DOHH2 (cell line): Measurements from ENCODE around the gene RTN3.

Experiments
- H3F3A ChIP-seq: fragments of 200-600 bp; sonication (generic), shearing (Covaris generic); 2 replicates; pipeline ENCODE4 v1.6.0; 2016; ENCODE audit warnings: antibody characterized with exemption, mild to moderate bottlenecking; ENCODE audit not compliant: control insufficient read depth, insufficient read depth
- H3K27ac ChIP-seq: fragments of 200-600 bp; sonication (generic); 2 replicates; pipeline ENCODE4 v1.5.1; 2014; ENCODE audit warnings: low read depth, mild to moderate bottlenecking, low read length, moderate library complexity
- H3K27me3 ChIP-seq: fragments of 200-600 bp; sonication (generic); 2 replicates; pipeline ENCODE4 v1.6.1; 2014; ENCODE audit warnings: mild to moderate bottlenecking, low read length, mixed read lengths; ENCODE audit not compliant: control insufficient read depth
- H3K36me3 ChIP-seq: fragments of 200-600 bp; sonication (generic); 2 replicates; pipeline ENCODE4 v1.6.1; 2014; ENCODE audit warnings: mild to moderate bottlenecking, low read length, moderate library complexity, mixed read lengths; ENCODE audit not compliant: control insufficient read depth
- H3K4me1 ChIP-seq: fragments of 200-600 bp; sonication (generic); 2 replicates; pipeline ENCODE4 v1.6.1; 2014; ENCODE audit warnings: mild to moderate bottlenecking, low read length, mixed read lengths; ENCODE audit not compliant: control insufficient read depth
- H3K4me2 ChIP-seq: fragments of 200-600 bp; sonication (generic); 2 replicates; pipeline ENCODE4 v1.6.0; 2014; ENCODE audit warnings: mild to moderate bottlenecking, low read length, moderate library complexity
- H3K4me3 ChIP-seq: fragments of 200-600 bp; sonication (generic); 2 replicates; pipeline ENCODE4 v1.5.1; 2014; ENCODE audit warnings: mild to moderate bottlenecking, low read length, mixed read lengths
- H3K79me2 ChIP-seq: fragments of 200-600 bp; sonication (generic); 2 replicates; pipeline ENCODE4 v1.6.1; 2014; ENCODE audit warnings: mild to moderate bottlenecking, low read length, mixed read lengths; ENCODE audit not compliant: control insufficient read depth
- H3K9me2 ChIP-seq: fragments of 200-600 bp; sonication (generic); replicated peaks from 2 replicates; pipeline ENCODE4 v1.6.1; 2014; ENCODE audit warnings: mild to moderate bottlenecking, low read length, mixed read lengths; ENCODE audit not compliant: control insufficient read depth
- H3K9me3 ChIP-seq: fragments of 200-600 bp; sonication (generic); 2 replicates; pipeline ENCODE4 v1.6.1; 2014; ENCODE audit warnings: antibody characterized with exemption, low read length, mixed read lengths; ENCODE audit not compliant: control insufficient read depth, insufficient read depth
- H4K20me1 ChIP-seq: fragments of 200-600 bp; sonication (generic); 2 replicates; pipeline ENCODE4 v1.6.0; 2014; ENCODE audit warnings: low read depth, mild to moderate bottlenecking, antibody characterized with exemption, low read length, moderate library complexity; ENCODE audit not compliant: control insufficient read depth, insufficient read depth
- EZH2phosphoT487 ChIP-seq: fragments of 200-600 bp; sonication (generic); IDR thresholded peaks from 2 replicates; pipeline ENCODE4 v1.6.1; 2017; ENCODE audit warnings: borderline replicate concordance, mild to moderate bottlenecking, antibody characterized with exemption, low read length, moderate library complexity, mixed read lengths
- TF ChIP-seq, protein P1 (sequence below): fragments of 200-600 bp; sonication (generic); IDR thresholded peaks from one replicate; pipeline ENCODE4 v1.5.1; 2014; ENCODE audit warnings: antibody characterized with exemption, mild to moderate bottlenecking, low read depth, low read length; ENCODE audit not compliant: poor library complexity, severe bottlenecking

Gene RTN3

DNA sequence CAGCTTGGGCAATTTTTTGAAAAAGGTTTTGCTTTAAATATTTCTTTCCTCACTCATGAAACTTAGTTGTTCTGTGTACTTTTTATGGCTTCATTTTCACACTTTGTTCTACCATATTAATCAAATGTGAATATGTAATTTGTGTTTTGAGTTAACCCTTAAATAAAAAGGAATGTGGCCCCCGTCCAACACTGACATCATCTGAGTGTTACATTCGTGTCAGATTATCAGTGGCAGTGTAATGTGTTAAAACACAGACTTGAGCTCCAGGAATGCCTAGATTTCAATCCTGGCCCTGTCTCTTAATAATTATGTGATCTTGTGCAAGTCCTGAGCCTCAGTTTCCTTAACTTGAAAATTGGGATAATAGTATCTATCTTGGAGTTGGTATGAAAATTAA is 5.6 kb downstream of the RTN3 start:
- no peak overlapping the region for H3K4me2 ChIP-seq
- no peaks in the 10 kb centered on the region for H3K9me2 ChIP-seq
- H3K36me3 ChIP-seq: 0 out of 2 replicates have a peak, but pooled peaks cover 2% of the 10 kb centered on the region
- no peaks in the 10 kb centered on the region for H3K9me3 ChIP-seq
- no peaks in the 10 kb centered on the region for H3K27me3 ChIP-seq
- H3K4me3 ChIP-seq: no peak overlapping the region
- H3K4me1 ChIP-seq: peaks cover 21% of the 10 kb centered on the region
- H3K79me2 ChIP-seq: peaks cover 93% of the 10 kb centered on the region
- TF ChIP-seq, protein P1, sequence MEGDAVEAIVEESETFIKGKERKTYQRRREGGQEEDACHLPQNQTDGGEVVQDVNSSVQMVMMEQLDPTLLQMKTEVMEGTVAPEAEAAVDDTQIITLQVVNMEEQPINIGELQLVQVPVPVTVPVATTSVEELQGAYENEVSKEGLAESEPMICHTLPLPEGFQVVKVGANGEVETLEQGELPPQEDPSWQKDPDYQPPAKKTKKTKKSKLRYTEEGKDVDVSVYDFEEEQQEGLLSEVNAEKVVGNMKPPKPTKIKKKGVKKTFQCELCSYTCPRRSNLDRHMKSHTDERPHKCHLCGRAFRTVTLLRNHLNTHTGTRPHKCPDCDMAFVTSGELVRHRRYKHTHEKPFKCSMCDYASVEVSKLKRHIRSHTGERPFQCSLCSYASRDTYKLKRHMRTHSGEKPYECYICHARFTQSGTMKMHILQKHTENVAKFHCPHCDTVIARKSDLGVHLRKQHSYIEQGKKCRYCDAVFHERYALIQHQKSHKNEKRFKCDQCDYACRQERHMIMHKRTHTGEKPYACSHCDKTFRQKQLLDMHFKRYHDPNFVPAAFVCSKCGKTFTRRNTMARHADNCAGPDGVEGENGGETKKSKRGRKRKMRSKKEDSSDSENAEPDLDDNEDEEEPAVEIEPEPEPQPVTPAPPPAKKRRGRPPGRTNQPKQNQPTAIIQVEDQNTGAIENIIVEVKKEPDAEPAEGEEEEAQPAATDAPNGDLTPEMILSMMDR: no peak
- no peak for TF ChIP-seq EZH2phosphoT487
- no peaks in the 10 kb centered on the region for H3F3A ChIP-seq
- no peak overlapping the region for H3K27ac ChIP-seq
- H4K20me1 ChIP-seq: peaks cover 10% of the 10 kb centered on the region

DNA sequence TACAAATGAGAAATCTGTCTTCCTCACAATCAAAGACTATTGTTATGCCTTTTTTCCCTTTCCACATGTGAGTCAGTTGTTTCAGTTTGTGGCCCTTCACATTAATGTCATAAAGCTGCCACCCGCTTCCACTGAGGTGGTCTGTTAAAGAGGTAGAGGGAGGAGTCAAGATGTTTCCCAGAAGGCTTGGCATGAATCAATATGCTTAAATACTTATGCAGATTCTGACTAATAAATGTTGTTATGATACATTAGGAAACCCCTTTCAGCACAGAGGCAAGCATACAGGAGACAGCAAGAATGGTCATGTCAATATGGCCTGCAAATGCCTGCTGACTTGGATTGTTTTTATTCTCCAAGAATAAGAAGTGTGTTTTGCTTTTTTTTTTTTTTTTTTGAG is 6.5 kb downstream of the RTN3 start:
- Histone ChIP-seq H3K4me3 (no peak overlapping the region), H3K27me3 (no peaks in the 10 kb centered on the region), H3K4me1 (peaks cover 17% of the 10 kb centered on the region), H3K79me2 (peaks cover 92% of the 10 kb centered on the region), H3K27ac (no peak overlapping the region), H3K4me2 (no peak overlapping the region), H3F3A (no peaks in the 10 kb centered on the region), H4K20me1 (peaks cover 4% of the 10 kb centered on the region), H3K9me3 (no peaks in the 10 kb centered on the region), H3K36me3 (0 out of 2 replicates have a peak, but pooled peaks cover 2% of the 10 kb centered on the region), H3K9me2 (no peaks in the 10 kb centered on the region)
- TF ChIP-seq, protein P1: no peak
- no peak for TF ChIP-seq EZH2phosphoT487

GRCh38 chr11:63694596-63694995 is 13.3 kb downstream of the RTN3 start:
- Histone ChIP-seq H4K20me1 (peaks cover 3% of the 10 kb centered on the region; the same call in 1 of the 2 replicates), H3K4me2 (no peak overlapping the region), H3K9me2 (no peaks in the 10 kb centered on the region), H3K36me3 (no peaks in the 10 kb centered on the region), H3K4me3 (no peak overlapping the region), H3K9me3 (no peaks in the 10 kb centered on the region), H3K79me2 (peaks cover 51% of the 10 kb centered on the region), H3K27me3 (no peaks in the 10 kb centered on the region), H3K4me1 (no peaks in the 10 kb centered on the region), H3K27ac (no peak overlapping the region), H3F3A (no peaks in the 10 kb centered on the region)
- TF ChIP-seq, protein P1: no peak
- TF ChIP-seq EZH2phosphoT487: no peak
